GM23338 (cell line): ENCODE measurements around the gene RNF217. TPM values are rescaled to one million over a fixed set of nuclear protein-coding genes. Genes with fewer than 3 reads are reported as not detected.

Experiments
- ATAC-seq: fragments of 200-7000 bp; cut with Tn5 transposase; 3 replicates; pipeline ENCODE4 v1.9.1; 2020
- DNase-seq: peaks from one replicate; pipeline ENCODE4 v3.0.0-alpha.2; 2015; ENCODE audit warnings: low spot score
- H2AFZ ChIP-seq: fragments of 200-600 bp; sonication (generic); 2 replicates; pipeline ENCODE4 v1.8.0; 2016; ENCODE audit warnings: antibody characterized with exemption, mild to moderate bottlenecking, moderate library complexity
- H3F3A ChIP-seq: fragments of 200-600 bp; sonication (generic); replicated peaks from 2 replicates; pipeline ENCODE4 v1.8.0; 2017; ENCODE audit warnings: antibody characterized with exemption, mixed run types, low read depth
- H3K27ac ChIP-seq: fragments of 200-600 bp; sonication (generic); 2 replicates; pipeline ENCODE4 v1.6.1; 2016; ENCODE audit warnings: low read depth
- H3K27me3 ChIP-seq: fragments of 200-600 bp; sonication (generic); 2 replicates; pipeline ENCODE4 v1.8.0; 2016; ENCODE audit warnings: mild to moderate bottlenecking, mixed run types, moderate library complexity; ENCODE audit not compliant: insufficient read depth
- H3K36me3 ChIP-seq: fragments of 200-600 bp; sonication (generic); 2 replicates; pipeline ENCODE4 v1.8.0; 2016; ENCODE audit warnings: mild to moderate bottlenecking; ENCODE audit not compliant: insufficient read depth
- H3K4me1 ChIP-seq: fragments of 200-600 bp; sonication (generic); 2 replicates; pipeline ENCODE4 v1.8.0; 2016; ENCODE audit warnings: mild to moderate bottlenecking, moderate library complexity; ENCODE audit not compliant: insufficient read depth
- H3K4me2 ChIP-seq: fragments of 200-600 bp; sonication (generic); 2 replicates; pipeline ENCODE4 v1.7.1; 2017; ENCODE audit warnings: mixed run types
- H3K4me3 ChIP-seq: fragments of 200-600 bp; sonication (generic); 2 replicates; pipeline ENCODE4 v1.6.1; 2016; ENCODE audit warnings: mixed run types
- H3K79me2 ChIP-seq: fragments of 200-600 bp; sonication (generic); replicated peaks from 2 replicates; pipeline ENCODE4 v1.8.0; 2017; ENCODE audit warnings: mild to moderate bottlenecking; ENCODE audit not compliant: insufficient read depth
- H3K9me2 ChIP-seq: fragments of 200-600 bp; sonication (generic); 2 replicates; pipeline ENCODE4 v1.8.0; 2017; ENCODE audit not compliant: insufficient read depth
- H4K20me1 ChIP-seq: fragments of 200-600 bp; sonication (generic); replicated peaks from 2 replicates; pipeline ENCODE4 v1.8.0; 2017; ENCODE audit warnings: mild to moderate bottlenecking; ENCODE audit not compliant: insufficient read depth
- H3K27ac Mint-ChIP-seq: 2 replicates; pipeline ENCODE4 v1.8.0; 2020; ENCODE audit warnings: inconsistent platforms, mild to moderate bottlenecking, moderate library complexity, mixed read lengths
- H3K27me3 Mint-ChIP-seq: 3 replicates; pipeline ENCODE4 v1.8.0; 2022; ENCODE audit warnings: low read depth, mild to moderate bottlenecking, moderate library complexity, mixed read lengths, inconsistent platforms; ENCODE audit not compliant: insufficient read depth, poor library complexity
- H3K36me3 Mint-ChIP-seq: 3 replicates; pipeline ENCODE4 v1.8.0; 2021; ENCODE audit warnings: low read depth, mild to moderate bottlenecking, inconsistent platforms, moderate library complexity, mixed read lengths
- H3K4me1 Mint-ChIP-seq: 3 replicates; pipeline ENCODE4 v1.8.0; 2020; ENCODE audit warnings: mild to moderate bottlenecking, inconsistent platforms, mixed read lengths
- H3K4me3 Mint-ChIP-seq: 3 replicates; pipeline ENCODE4 v1.8.0; 2021; ENCODE audit warnings: moderate library complexity, mild to moderate bottlenecking, inconsistent platforms, mixed read lengths
- H3K9me3 Mint-ChIP-seq: 3 replicates; pipeline ENCODE4 v1.8.0; 2020; ENCODE audit warnings: moderate library complexity, mild to moderate bottlenecking, inconsistent platforms, mixed read lengths
- CTCF ChIP-seq, 2 experiments: fragments of 200-600 bp in 1 of 2; sonication (generic) in 1 of 2; conservative IDR thresholded peaks; 2 replicates each; pipeline versions ENCODE4 v1.5.1 to v1.6.1; 2016 to 2017; ENCODE audit warnings: antibody characterized with exemption in 2 of 2, low read depth in 2 of 2, mild to moderate bottlenecking in 2 of 2, moderate library complexity in 1 of 2
- EZH2 ChIP-seq: fragments of 200-600 bp; sonication (generic); IDR thresholded peaks from one replicate; pipeline ENCODE4 v1.8.0; 2017; ENCODE audit warnings: antibody characterized with exemption, mild to moderate bottlenecking, low read depth; ENCODE audit not compliant: unreplicated experiment
- EZH2phosphoT487 ChIP-seq: fragments of 200-600 bp; sonication (generic); IDR thresholded peaks from one replicate; pipeline ENCODE4 v1.8.1; 2018; ENCODE audit warnings: antibody characterized with exemption; ENCODE audit not compliant: unreplicated experiment
- NANOG ChIP-seq: IDR thresholded peaks from 2 replicates; pipeline ENCODE4 v1.6.1; 2016; ENCODE audit warnings: antibody characterized with exemption, borderline replicate concordance
- POLR2AphosphoS5 ChIP-seq: IDR thresholded peaks from 2 replicates; pipeline ENCODE4 v1.6.1; 2016; ENCODE audit warnings: antibody characterized with exemption, low read depth
- REST ChIP-seq: IDR thresholded peaks from one replicate; pipeline ENCODE4 v1.6.1; 2018; ENCODE audit warnings: antibody characterized with exemption; ENCODE audit not compliant: unreplicated experiment
- STAT1 ChIP-seq: IDR thresholded peaks from one replicate; pipeline ENCODE4 v1.6.1; 2016; ENCODE audit warnings: antibody characterized with exemption; ENCODE audit not compliant: unreplicated experiment
- ZNF114 ChIP-seq: fragments of 250-450 bp; sonication (Bioruptor Pico); IDR thresholded peaks from 2 replicates; pipeline ENCODE4 v1.5.0; 2020; ENCODE audit warnings: mild to moderate bottlenecking, moderate library complexity
- ZNF331 ChIP-seq: fragments of 250-450 bp; sonication (Bioruptor Pico); IDR thresholded peaks from 2 replicates; pipeline ENCODE4 v1.5.0; 2020; ENCODE audit warnings: low read depth, mild to moderate bottlenecking, moderate library complexity
- ZNF462 ChIP-seq: fragments of 250-450 bp; sonication (Bioruptor Pico); IDR thresholded peaks from 2 replicates; pipeline ENCODE4 v1.5.0; 2020; ENCODE audit warnings: mild to moderate bottlenecking, moderate library complexity
- polyA plus RNA-seq: library from polyadenylated mRNA; unstranded; fragments of >200 nt; fragmentation: Nextera tagmentation; extraction: Ambion mirVana; gene quantifications from 2 replicates; pipeline ENCODE4 v1.2.1, GENCODE V29; 2016
- total RNA-seq: library from RNA; depleted of rRNA; stranded (reverse); fragments of >200 nt; shearing (Covaris generic); gene quantifications from 2 replicates; pipeline ENCODE4 v1.2.3, GENCODE V29; 2014

The RNF217 gene
- total and polyA plus RNA-seq, 2 experiments from 2014 or later: 1.7 to 6.2 TPM

- Histone ChIP-seq H3F3A (no peaks in the 10 kb centered on the region), H3K79me2 (no peaks in the 10 kb centered on the region), H2AFZ (no peak overlapping the region), H3K4me3 (no peak overlapping the region), H3K9me2 (no peaks in the 10 kb centered on the region), H4K20me1 (no peaks in the 10 kb centered on the region), H3K4me1 (no peaks in the 10 kb centered on the region), H3K27me3 (no peaks in the 10 kb centered on the region), H3K27ac (no peak overlapping the region), H3K36me3 (no peaks in the 10 kb centered on the region; the same call in 1 of the 2 replicates), H3K4me2 (no peak overlapping the region)
- Mint-ChIP-seq H3K9me3 (peaks cover 32% of the 10 kb centered on the region), H3K4me3 (no peak overlapping the region), H3K27ac (no peak overlapping the region), H3K4me1 (peaks cover 2% of the 10 kb centered on the region), H3K36me3 (peaks cover 22% of the 10 kb centered on the region), H3K27me3 (no peaks in the 10 kb centered on the region)
- TF ChIP-seq POLR2AphosphoS5 (no peak), NANOG (no peak), CTCF (conservative IDR thresholded peaks at IDR 0.05; ENCODE audit: low read depth in 2 of 2) (peak; percentile 72 to 96), ZNF114 (CRISPR knock-in tag) (no peak), STAT1 (no peak)
- ATAC-seq (no peak), DNase-seq (peak; percentile 62)
These were observed 152.1 kb downstream of the RNF217 start for GRCh38 chr6:125114248-125114858.

GRCh38 chr6:125116170-125116569, 153.9 kb downstream of the RNF217 start:
- Histone ChIP-seq H3K4me2 (no peak overlapping the region), H3K4me3 (no peak overlapping the region), H3K4me1 (peaks cover 8% of the 10 kb centered on the region; the same call in 1 of the 2 replicates), H2AFZ (no peak overlapping the region), H4K20me1 (no peaks in the 10 kb centered on the region), H3K27ac (no peak overlapping the region), H3F3A (no peaks in the 10 kb centered on the region), H3K9me2 (no peaks in the 10 kb centered on the region), H3K79me2 (no peaks in the 10 kb centered on the region), H3K27me3 (no peaks in the 10 kb centered on the region), H3K36me3 (no peaks in the 10 kb centered on the region)
- Mint-ChIP-seq H3K9me3 (peaks cover 14% of the 10 kb centered on the region), H3K36me3 (peaks cover 13% of the 10 kb centered on the region), H3K27me3 (peaks cover under 1% of the 10 kb centered on the region), H3K27ac (no peak overlapping the region), H3K4me3 (no peak overlapping the region), H3K4me1 (peaks cover 17% of the 10 kb centered on the region)
- DNase-seq: no peak
- ATAC-seq: no peak
- TF ChIP-seq ZNF114 (CRISPR knock-in tag) (no peak), EZH2phosphoT487 (no peak), ZNF462 (CRISPR knock-in tag) (no peak), POLR2AphosphoS5 (no peak), EZH2 (no peak), STAT1 (no peak), REST (no peak), ZNF331 (no peak)
